PC-9 (cell line): ENCODE data around the gene ZNF385A.

Experiments
- EZH2 ChIP-seq: fragments of 200-600 bp; sonication (generic); IDR thresholded peaks from 2 replicates; pipeline ENCODE4 v1.8.0; 2017; ENCODE audit warnings: antibody characterized with exemption, low read depth
- TF ChIP-seq, protein P1 (sequence below): fragments of 200-600 bp; sonication (generic); conservative IDR thresholded peaks from 2 replicates; pipeline ENCODE4 v1.6.1; 2017; ENCODE audit warnings: mixed run types, antibody characterized with exemption, mild to moderate bottlenecking, moderate library complexity

DNA sequence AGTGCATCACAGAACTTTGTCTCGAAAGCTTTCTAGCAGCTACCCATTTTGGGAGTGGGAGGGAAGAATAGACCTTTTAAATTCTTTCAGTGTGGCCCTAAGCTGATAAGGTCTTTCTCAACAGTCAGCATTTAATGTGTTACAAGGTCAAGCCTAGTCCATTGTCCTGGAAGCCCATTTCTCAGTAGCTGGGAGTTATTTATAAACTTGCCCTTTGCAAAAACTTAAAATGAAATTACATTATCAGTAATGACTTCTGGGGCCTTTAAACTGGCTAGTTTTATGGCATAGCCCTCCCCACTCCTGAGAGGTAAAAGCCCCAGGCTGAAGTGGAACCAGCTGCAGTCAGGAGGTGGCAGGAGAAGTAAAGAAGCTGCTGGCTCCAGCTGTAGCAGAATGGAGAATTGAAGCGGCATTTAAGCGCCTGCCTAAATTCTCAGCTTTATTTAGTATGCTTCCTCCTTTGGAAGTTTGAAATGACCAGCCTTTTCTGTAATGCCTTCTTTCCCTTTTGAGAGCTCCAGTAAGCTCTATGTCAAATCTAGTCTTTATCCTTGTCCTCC is 47.2 kb downstream of the ZNF385A start:
- TF ChIP-seq, protein P1, sequence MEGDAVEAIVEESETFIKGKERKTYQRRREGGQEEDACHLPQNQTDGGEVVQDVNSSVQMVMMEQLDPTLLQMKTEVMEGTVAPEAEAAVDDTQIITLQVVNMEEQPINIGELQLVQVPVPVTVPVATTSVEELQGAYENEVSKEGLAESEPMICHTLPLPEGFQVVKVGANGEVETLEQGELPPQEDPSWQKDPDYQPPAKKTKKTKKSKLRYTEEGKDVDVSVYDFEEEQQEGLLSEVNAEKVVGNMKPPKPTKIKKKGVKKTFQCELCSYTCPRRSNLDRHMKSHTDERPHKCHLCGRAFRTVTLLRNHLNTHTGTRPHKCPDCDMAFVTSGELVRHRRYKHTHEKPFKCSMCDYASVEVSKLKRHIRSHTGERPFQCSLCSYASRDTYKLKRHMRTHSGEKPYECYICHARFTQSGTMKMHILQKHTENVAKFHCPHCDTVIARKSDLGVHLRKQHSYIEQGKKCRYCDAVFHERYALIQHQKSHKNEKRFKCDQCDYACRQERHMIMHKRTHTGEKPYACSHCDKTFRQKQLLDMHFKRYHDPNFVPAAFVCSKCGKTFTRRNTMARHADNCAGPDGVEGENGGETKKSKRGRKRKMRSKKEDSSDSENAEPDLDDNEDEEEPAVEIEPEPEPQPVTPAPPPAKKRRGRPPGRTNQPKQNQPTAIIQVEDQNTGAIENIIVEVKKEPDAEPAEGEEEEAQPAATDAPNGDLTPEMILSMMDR: no peak
- TF ChIP-seq EZH2: no peak
